Activated CD8-positive, alpha-beta memory T cell treated with anti-CD3 and anti-CD28 coated beads, Interleukin-2, amount 50 U/mL, for 24 hours (primary cell): ENCODE results near the gene ASB14.

Experiments
- DNase-seq: peaks from one replicate; pipeline ENCODE4 v3.0.0-alpha.2; 2020; ENCODE audit errors: extremely low read depth

ASB14 gene

GRCh38 chr3:57261119-57261518 is 31.4 kb downstream of the ASB14 start:
- no peak for DNase-seq

GRCh38 chr3:57257678-57258077 is 34.8 kb downstream of the ASB14 start:
- no peak for DNase-seq

GRCh38 chr3:57256844-57257243 is 35.6 kb downstream of the ASB14 start:
- no peak for DNase-seq

GRCh38 chr3:57252404-57252803 is 40.1 kb downstream of the ASB14 start:
- DNase-seq = no peak

GRCh38 chr3:57244946-57245345 is 47.5 kb downstream of the ASB14 start:
- DNase-seq = no peak

GRCh38 chr3:57234613-57235575 is 57.6 kb downstream of the ASB14 start:
- DNase-seq = no peak

- no peak for DNase-seq
Observed at GRCh38 chr3:57233799-57234198, 58.7 kb downstream of the ASB14 start.

GRCh38 chr3:57230006-57230405 is 62.5 kb downstream of the ASB14 start:
- DNase-seq = no peak

- no peak for DNase-seq
Observed at GRCh38 chr3:57227930-57228751, 64.3 kb downstream of the ASB14 start.

- peak; percentile 66 for DNase-seq
Observed at GRCh38 chr3:57227204-57227929, 65.1 kb downstream of the ASB14 start, which contains the start of gene APPL1. Gene APPL1, plus strand, starts transcription at chr3:57227729. Its CDS starts 155 bp downstream, at chr3:57227884.

- DNase-seq = no peak
Observed at GRCh38 chr3:57226176-57226575, 66.3 kb downstream of the ASB14 start.

GRCh38 chr3:57224856-57225255 is 67.6 kb downstream of the ASB14 start:
- no peak for DNase-seq

- no peak for DNase-seq
Observed at GRCh38 chr3:57221883-57222282, 70.6 kb downstream of the ASB14 start.
